ENCODE measurements around the gene MINDY1. TPM values are rescaled to one million over a fixed set of nuclear protein-coding genes. Genes with fewer than 3 reads are reported as not detected.

The MINDY1 gene
- total and polyA plus RNA-seq, 9 of the 15 experiments (the other 6 are each of a cell fraction or from before 2014, with no cell fraction given) = 0.49 to 11.0 (median 6.0) TPM

DNA sequence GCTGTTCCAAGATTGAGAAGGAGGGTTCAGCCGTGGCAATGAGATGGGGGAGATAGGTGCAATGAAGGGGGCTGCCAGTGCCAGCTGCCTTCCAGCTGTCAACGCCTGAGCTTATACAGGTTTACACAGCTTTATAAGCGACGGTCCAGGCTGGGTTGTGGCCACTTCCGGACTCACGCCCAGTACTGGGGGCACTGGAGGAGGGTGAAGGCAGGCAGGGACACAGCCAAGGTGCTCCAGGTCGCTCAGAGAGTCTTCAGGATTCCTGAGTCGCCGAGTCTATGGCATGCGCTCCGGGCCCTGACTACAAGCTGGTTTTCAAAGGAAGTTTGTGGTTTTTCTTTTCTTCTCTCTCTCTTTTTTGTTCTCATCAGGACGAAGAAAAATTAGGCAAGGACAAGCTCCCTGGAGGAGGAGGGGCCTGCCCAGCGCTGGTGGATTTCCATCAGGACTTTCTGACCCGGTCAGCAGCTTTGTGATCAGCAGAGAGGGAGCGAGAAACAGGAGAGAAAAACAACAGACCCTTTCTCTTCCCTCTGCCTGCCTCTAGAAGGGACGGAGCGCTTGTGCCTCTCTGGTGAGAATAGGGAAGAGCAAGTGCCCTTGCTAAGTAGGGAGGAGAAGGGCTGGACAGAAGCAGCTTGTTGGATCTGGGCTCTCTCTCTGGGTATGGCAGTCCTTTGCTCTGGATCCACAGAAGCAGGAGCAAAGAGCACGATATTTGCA lies at the start of gene MINDY1 (continued):
- peak; percentile 23; the same call in 1 of the 2 replicates for TF ChIP-seq ESRRA (IDR thresholded peaks at IDR 0.05; ENCODE audit: borderline replicate concordance, low read depth)
- TF ChIP-seq MTA2 (IDR thresholded peaks at IDR 0.05; ENCODE audit: low read depth) = 0 out of 2 replicates have a peak, but pooled peaks have one; percentile 5
- 0 out of 2 replicates have a peak, but pooled peaks have one; percentile 24 for TF ChIP-seq GATAD2B (IDR thresholded peaks at IDR 0.05; ENCODE audit: borderline replicate concordance)
- no peak for TF ChIP-seq MAFG (tag; conservative IDR thresholded peaks at IDR 0.05)
- no peak for TF ChIP-seq TRIM28 (IDR thresholded peaks at IDR 0.05)
- TF ChIP-seq, protein P1, sequence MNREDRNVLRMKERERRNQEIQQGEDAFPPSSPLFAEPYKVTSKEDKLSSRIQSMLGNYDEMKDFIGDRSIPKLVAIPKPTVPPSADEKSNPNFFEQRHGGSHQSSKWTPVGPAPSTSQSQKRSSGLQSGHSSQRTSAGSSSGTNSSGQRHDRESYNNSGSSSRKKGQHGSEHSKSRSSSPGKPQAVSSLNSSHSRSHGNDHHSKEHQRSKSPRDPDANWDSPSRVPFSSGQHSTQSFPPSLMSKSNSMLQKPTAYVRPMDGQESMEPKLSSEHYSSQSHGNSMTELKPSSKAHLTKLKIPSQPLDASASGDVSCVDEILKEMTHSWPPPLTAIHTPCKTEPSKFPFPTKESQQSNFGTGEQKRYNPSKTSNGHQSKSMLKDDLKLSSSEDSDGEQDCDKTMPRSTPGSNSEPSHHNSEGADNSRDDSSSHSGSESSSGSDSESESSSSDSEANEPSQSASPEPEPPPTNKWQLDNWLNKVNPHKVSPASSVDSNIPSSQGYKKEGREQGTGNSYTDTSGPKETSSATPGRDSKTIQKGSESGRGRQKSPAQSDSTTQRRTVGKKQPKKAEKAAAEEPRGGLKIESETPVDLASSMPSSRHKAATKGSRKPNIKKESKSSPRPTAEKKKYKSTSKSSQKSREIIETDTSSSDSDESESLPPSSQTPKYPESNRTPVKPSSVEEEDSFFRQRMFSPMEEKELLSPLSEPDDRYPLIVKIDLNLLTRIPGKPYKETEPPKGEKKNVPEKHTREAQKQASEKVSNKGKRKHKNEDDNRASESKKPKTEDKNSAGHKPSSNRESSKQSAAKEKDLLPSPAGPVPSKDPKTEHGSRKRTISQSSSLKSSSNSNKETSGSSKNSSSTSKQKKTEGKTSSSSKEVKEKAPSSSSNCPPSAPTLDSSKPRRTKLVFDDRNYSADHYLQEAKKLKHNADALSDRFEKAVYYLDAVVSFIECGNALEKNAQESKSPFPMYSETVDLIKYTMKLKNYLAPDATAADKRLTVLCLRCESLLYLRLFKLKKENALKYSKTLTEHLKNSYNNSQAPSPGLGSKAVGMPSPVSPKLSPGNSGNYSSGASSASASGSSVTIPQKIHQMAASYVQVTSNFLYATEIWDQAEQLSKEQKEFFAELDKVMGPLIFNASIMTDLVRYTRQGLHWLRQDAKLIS (CRISPR knock-in tag; IDR thresholded peaks at IDR 0.05) = 0 out of 2 replicates have a peak, but pooled peaks have one; percentile 18
- TF ChIP-seq SUPT5H (IDR thresholded peaks at IDR 0.05) = peak; percentile 43; the same call in 1 of the 2 replicates
- TF ChIP-seq NR2C2 (CRISPR knock-in tag; IDR thresholded peaks at IDR 0.05) = no peak
- no peak for TF ChIP-seq NR2C2 (tag; IDR thresholded peaks at IDR 0.05)
- TF ChIP-seq, protein P2, sequence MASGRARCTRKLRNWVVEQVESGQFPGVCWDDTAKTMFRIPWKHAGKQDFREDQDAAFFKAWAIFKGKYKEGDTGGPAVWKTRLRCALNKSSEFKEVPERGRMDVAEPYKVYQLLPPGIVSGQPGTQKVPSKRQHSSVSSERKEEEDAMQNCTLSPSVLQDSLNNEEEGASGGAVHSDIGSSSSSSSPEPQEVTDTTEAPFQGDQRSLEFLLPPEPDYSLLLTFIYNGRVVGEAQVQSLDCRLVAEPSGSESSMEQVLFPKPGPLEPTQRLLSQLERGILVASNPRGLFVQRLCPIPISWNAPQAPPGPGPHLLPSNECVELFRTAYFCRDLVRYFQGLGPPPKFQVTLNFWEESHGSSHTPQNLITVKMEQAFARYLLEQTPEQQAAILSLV (tag; IDR thresholded peaks at IDR 0.05) = no peak; the same call in 1 of the 2 replicates
- TF ChIP-seq TAF1 (IDR thresholded peaks at IDR 0.05; ENCODE audit: control insufficient read depth, extremely low read depth, insufficient read depth, low read length, severe bottlenecking) = peak; percentile 62
- peak; percentile 53; the same call in 1 of the 2 replicates for TF ChIP-seq POLR2AphosphoS5 (IDR thresholded peaks at IDR 0.05; ENCODE audit: control insufficient read depth, insufficient read depth, low read depth, low read length)
- TF ChIP-seq KAT2B (IDR thresholded peaks at IDR 0.05; ENCODE audit: low read depth, low read length) = no peak
- 0 out of 2 replicates have a peak, but pooled peaks have one; percentile 28 for TF ChIP-seq GTF2E2 (tag; IDR thresholded peaks at IDR 0.05)
- no peak for TF ChIP-seq ZNF124 (CRISPR knock-in tag; IDR thresholded peaks at IDR 0.05)
- peak; percentile 29; the same call in 1 of the 2 replicates for TF ChIP-seq NBN (IDR thresholded peaks at IDR 0.05; ENCODE audit: low read depth)
- TF ChIP-seq DMBX1 (CRISPR knock-in tag; IDR thresholded peaks at IDR 0.05; ENCODE audit: borderline replicate concordance) = 0 out of 2 replicates have a peak, but pooled peaks have one; percentile 18
- TF ChIP-seq, protein P3, sequence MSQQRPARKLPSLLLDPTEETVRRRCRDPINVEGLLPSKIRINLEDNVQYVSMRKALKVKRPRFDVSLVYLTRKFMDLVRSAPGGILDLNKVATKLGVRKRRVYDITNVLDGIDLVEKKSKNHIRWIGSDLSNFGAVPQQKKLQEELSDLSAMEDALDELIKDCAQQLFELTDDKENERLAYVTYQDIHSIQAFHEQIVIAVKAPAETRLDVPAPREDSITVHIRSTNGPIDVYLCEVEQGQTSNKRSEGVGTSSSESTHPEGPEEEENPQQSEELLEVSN (IDR thresholded peaks at IDR 0.05; ENCODE audit: borderline replicate concordance in 1 of 2, extremely low read depth in 1 of 2, insufficient read depth in 1 of 2, insufficient read length in 1 of 2, low read depth in 1 of 2, low read length in 1 of 2, poor library complexity in 1 of 2, severe bottlenecking in 1 of 2) = peak in 1 of 2 experiments; percentile 21
- 0 out of 2 replicates have a peak, but pooled peaks have one; percentile 32 for TF ChIP-seq ZSCAN32 (CRISPR knock-in tag; IDR thresholded peaks at IDR 0.05)
- peak; percentile 47; the same call in 1 of the 2 replicates for TF ChIP-seq ETV1 (tag; conservative IDR thresholded peaks at IDR 0.05; ENCODE audit: low read depth)

Measured in K562 (cell line).